NCI-H1092 (cell line): ENCODE measurements around the gene VPS72.
"Not testable (repeated sequence)": the region's sequence is repeated elsewhere in the genome, so short reads cannot be mapped to it uniquely, and the experiment has no call there.

Source experiments
- DNase-seq: peaks from one replicate; lab custom pipeline; 2025; lab: John Stamatoyannopoulos, UW

Gene VPS72

GRCh38 chr1:151189637-151190445, at the start of gene VPS72:
VPS72 (minus strand) TSS chr1:151190197; CDS start chr1:151190121, 76 bp downstream.
- peak; percentile 94 for DNase-seq

DNA sequence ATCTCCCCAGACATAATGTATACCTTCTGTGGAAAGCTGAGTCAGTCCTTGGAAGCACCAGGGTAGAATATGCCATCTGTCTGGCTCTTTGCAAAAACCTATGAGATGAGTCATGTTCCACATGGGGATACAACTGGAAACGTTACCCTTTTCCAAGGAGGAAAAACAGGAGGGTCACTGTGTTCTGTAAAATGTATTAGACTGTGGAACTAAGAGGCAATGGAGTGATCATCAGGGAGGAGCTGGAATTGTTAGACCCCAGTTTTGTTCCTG, 48.4 kb upstream of the VPS72 start:
- DNase-seq, result no peak

DNA sequence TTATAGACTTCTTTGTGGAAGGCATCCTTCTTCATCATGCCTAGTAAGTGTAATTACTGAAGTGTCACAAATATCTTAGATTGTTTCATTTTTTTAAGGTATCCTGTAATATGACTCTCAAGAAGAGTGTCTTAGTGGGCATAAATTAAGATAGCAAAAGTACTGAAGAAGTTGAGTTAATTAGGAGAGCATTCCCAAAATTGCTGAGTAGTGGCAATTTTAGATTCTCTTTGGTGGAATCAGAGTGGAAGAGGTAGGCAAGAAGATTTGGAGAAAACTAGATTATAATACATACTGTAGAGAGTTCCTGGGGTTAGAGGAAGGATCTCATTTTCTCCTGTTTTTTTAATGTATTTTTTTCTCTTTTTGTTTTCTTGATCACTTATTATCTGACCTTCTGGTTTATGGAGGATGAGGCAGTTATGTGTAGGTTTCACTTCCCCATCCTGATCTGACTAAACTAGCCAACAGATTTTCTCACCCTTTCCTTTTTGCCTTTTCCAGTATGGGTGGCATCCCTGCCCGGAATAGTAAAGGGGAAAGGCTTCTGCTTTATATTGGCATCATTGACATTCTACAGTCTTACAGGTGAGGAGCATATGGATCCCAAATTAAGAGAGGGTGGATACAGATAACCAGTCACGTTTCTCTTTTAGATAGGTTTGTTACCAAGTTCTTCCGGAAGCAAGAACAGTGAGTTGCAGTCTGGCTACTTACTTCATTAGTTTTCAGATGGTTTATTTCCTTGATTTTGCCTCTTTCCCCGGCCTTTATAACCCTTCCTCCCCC, 47.9 kb upstream of the VPS72 start:
- DNase-seq, result no peak

DNA sequence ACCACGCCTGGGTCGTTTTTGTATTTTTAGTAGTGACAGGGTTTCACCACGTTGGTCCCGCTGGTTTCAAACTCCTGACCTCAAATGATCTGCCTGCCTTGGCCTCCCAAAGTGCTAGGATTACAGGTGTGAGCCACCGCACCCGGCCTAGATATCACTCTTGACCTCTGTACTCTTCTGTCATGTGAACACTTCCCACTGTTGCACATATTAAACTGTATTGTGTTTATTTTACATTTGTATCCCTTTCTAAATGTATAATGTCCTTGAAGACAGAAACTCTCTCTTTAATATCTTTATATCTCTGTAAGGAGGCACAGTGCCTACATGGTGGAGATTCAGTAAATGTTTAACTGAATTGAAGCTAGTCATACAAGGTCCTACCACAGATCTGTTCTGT, 45.2 kb upstream of the VPS72 start:
- DNase-seq, result no peak

DNA sequence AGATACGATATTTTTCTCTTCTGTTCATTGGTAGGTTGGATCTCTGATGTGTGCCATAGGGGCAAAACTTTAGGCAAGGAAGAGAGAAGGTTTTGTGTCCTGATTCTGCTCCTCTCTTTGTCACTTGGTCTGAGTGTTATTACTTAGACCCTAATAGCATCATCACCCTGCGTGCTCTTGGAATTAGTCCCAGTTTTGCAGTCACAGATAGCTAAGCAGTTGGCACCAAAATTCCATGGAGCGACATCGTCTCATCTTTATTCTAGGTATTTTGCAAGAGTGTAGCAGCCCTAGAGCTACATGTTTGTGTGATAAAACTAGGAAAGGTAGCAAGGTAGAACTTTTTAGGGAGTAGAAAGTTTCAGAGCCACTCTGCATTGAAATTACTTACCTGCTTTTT, 32.1 kb upstream of the VPS72 start:
- no peak for DNase-seq

DNA sequence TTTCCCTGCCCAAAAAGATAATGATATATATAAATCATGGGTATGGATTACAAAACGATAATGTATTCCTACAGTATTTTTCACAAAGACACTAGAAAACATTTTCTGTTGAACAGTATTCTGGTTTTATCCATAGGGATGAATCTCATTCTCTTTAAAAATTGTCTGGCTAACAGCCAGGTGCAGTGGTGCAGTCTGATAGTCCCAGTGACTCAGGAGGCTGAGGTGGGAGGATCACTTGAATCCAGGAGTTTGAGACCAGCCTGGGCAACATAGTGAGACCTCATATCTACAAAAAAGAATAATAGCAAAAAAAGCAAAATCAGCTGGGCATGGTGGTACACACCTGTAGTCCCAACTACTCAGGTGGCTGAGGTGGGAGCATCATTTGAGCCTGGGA, 31.6 kb upstream of the VPS72 start:
- no peak for DNase-seq

- no peak for DNase-seq
Observed at GRCh38 chr1:151213560-151213959, 23.6 kb upstream of the VPS72 start.

- DNase-seq, result no peak
Observed at GRCh38 chr1:151211972-151212705, 22.1 kb upstream of the VPS72 start.

DNA sequence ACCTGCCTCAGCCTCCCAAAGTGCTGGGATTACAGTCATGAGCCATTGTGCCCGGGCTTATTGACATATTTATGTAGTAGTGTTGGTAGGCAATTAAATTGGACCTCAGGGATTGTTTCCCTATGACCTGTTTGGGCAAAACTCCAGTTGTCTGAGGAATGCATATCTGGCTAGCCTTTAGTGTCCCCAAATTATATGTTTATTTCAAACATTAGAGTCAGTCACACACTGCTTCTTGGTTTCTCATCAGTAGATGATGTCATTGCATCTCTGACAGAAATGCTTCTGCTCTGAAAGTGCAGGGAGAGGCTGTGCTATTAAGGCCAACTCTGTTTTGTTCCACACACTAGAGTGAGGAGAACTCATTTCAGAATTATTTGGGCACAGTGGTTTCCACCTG, 20.8 kb upstream of the VPS72 start:
- no peak for DNase-seq

- DNase-seq, result not testable (repeated sequence)
Observed at GRCh38 chr1:151205381-151205965, 15.5 kb upstream of the VPS72 start.

DNA sequence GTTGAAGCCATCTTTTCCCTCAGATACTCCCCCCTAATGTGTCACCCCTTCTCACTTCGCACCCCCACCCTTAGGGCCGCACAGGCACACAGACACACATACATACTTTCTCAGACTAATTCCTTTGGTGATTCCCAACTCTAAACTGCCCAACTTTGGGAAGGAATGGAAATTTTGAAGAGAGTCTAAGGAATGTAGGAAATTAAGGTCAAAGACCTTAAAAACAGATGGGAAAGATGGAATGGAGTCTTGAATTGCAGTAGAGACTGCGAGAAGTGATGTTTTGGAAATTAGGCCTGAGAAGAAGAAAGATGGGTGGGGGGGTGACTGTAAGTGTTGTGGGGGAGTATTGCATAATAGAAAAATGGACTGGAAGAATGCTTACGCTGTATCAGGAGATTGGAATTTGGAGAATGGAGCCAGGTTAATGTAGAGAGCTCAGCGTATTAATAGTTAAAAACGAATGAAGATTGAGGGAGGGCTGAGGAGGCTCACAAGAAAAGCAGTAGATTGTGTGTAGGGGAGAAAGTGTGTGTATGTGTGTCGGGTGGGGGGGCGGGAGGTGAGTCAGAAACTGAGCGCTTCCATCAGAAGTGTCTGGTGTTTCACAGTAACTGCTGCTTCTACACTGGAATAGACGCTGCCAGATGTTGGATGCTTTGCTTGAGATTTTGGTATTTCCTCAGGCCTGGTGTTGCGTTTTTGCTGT, 10.0 kb upstream of the VPS72 start:
- no peak for DNase-seq

GRCh38 chr1:151198254-151199127, 8.5 kb upstream of the VPS72 start, which contains the start of gene PIP5K1A:
PIP5K1A (plus strand) TSS chr1:151198552; CDS start chr1:151198997, 445 bp downstream.
- peak; percentile 100 for DNase-seq

DNA sequence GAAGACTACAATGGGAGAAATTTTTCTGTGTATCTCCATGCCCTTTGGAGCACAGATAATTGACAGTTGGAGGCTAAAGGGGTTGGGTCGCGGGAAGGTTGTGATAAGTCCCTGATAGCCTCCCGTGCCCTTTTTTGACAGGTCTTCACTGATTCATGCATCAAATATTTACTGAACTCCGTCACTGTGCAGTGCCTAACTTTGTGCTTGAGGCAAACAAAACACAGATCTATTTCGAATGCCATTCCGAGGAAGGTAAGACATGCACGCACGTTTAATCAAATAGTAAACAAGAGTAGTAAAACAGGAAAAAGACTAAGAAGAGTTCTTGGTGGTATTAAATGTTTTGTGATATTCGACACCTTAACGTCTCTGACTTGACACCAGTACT, 7.9 kb upstream of the VPS72 start:
- DNase-seq, result no peak

- peak; percentile 71 for DNase-seq
Observed at GRCh38 chr1:151196292-151196800, 6.3 kb upstream of the VPS72 start.

GRCh38 chr1:151194894-151195594, 5.0 kb upstream of the VPS72 start:
- DNase-seq, result not testable (repeated sequence)

GRCh38 chr1:151193856-151194255, 3.9 kb upstream of the VPS72 start:
- DNase-seq, result no peak

DNA sequence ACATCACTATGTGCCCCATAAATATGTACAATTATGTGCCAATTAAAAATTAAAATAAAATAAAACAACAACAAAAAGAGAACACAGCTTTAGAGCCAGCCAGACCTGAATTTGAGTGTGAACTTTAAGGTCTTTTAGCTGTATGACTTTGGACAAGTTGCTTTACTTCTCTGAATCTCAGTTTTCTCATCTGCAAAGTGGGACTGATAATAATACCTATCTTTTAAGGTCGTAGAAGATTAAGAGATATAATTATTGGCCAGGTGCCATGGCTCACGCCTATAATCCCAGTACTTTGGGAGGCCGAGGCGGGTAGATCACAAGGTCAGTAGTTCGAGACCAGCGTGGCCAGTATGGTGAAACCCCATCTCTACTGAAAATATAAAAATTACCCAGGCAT, 3.3 kb upstream of the VPS72 start:
- DNase-seq, result no peak

DNA sequence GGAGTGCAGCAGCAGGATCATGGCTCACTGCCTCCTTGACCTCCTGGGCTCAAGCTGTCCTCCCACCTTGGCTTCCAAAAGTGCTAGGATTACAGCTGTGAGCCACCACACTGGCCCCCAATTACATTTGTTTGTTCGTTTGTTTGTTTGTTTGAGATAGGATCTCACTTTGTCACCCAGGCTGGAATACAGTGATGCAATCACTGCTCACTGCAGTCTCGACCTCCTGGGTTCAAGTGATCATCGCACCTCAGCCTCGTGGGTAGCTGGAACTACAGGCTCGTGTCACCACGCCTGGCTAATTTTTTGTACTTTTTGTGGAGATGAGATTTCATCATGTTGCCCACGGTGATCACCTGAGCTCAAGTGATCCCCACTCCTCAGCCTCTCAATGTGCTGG, 2.0 kb upstream of the VPS72 start:
- no peak for DNase-seq

GRCh38 chr1:151188667-151189066, 1.3 kb downstream of the VPS72 start:
- not testable (repeated sequence) for DNase-seq

- DNase-seq, result peak; percentile 37
Observed at GRCh38 chr1:151187205-151187604, 2.8 kb downstream of the VPS72 start.
